Esophagus squamous epithelium (tissue), 5 donors: ENCODE data around the gene RRAGA. TPM values are rescaled to one million over a fixed set of nuclear protein-coding genes. Genes with fewer than 3 reads are reported as not detected.
"Not testable (repeated sequence)": the region's sequence is repeated elsewhere in the genome, so short reads cannot be mapped to it uniquely, and the experiment has no call there.

Experiments used
- DNase-seq: peaks from one replicate; lab custom pipeline; 2025; lab: John Stamatoyannopoulos, UW
- H3K27ac ChIP-seq, 4 donors: fragments of 200-600 bp; sonication (generic); one replicate each; pipeline ENCODE4 v1.5.1; 2016 to 2019; ENCODE audit warnings: mild to moderate bottlenecking in 1 of 4
- H3K27me3 ChIP-seq, 4 donors: fragments of 200-600 bp; sonication (generic); 1 replicate in 3 of 4; 2 replicates in 1 of 4; pipeline versions ENCODE4 v1.5.1 to v1.6.0; 2017 to 2021; ENCODE audit warnings: antibody characterized with exemption in 1 of 4
- H3K36me3 ChIP-seq, 3 donors: fragments of 200-600 bp; sonication (generic); one replicate each; pipeline ENCODE4 v1.5.1; 2016 to 2019
- H3K4me1 ChIP-seq, 3 donors: fragments of 200-600 bp; sonication (generic); one replicate each; pipeline ENCODE4 v1.5.1; 2017 to 2019
- H3K4me3 ChIP-seq, 4 donors: fragments of 200-600 bp; sonication (generic); 1 replicate in 3 of 4; 2 replicates in 1 of 4; pipeline ENCODE4 v1.5.1; 2016 to 2019; ENCODE audit warnings: mild to moderate bottlenecking in 2 of 4, moderate library complexity in 1 of 4
- H3K9me3 ChIP-seq, 3 donors: fragments of 200-600 bp; sonication (generic); one replicate each; pipeline ENCODE4 v1.5.1; 2016 to 2019
- POLR2A ChIP-seq, 4 donors: fragments of 450-650 bp; IDR thresholded peaks; one replicate each; pipeline ENCODE4 v1.6.1; 2017; ENCODE audit warnings: antibody characterized with exemption in 4 of 4, mild to moderate bottlenecking in 4 of 4, moderate library complexity in 3 of 4
- WGBS, 2 donors: methylation state at CpG; one replicate each; pipeline ENCODE4 v1.1.5; 2018; 5-methylcytosine and 5-hydroxymethylcytosine counted together
- intact Hi-C: fragments of 100-400 bp; cut with DNase I; formaldehyde crosslinking; loops from one replicate; pipeline ENCODE4 v1.15.0; 2022
- small RNA-seq, 4 donors: library from RNA; depleted of rRNA; stranded (forward); fragments of <200 nt; gene quantifications; one replicate each; pipeline ENCODE3, GENCODE V24; 2016
- total RNA-seq, 4 donors: library from RNA; depleted of rRNA; stranded (reverse); fragments of >200 nt; gene quantifications; one replicate each; pipeline ENCODE4 v1.1.0, GENCODE V29; 2016
- TF ChIP-seq, protein P1 (sequence below), 6 experiments: fragments of 450-650 bp in 4 of 6; fragments of 200-600 bp in 2 of 6; sonication (generic) in 2 of 6; IDR thresholded peaks; one replicate each; pipeline ENCODE4 v1.5.1; 2016 to 2019; ENCODE audit warnings: antibody characterized with exemption in 6 of 6, mild to moderate bottlenecking in 4 of 6, moderate library complexity in 4 of 6
- donor health status: DM: yes; HTN: yes; CAD: no.

The RRAGA gene
- total RNA-seq, 4 donors from 2014 or later, result 41.1 to 46.0 (median 43.4) TPM

GRCh38 chr9:19085295-19085694, 36.1 kb downstream of the RRAGA start:
- H3K9me3 ChIP-seq, result no peaks in the 10 kb centered on the region
- TF ChIP-seq POLR2A (IDR thresholded peaks at IDR 0.05), result no peak
- TF ChIP-seq, protein P1, sequence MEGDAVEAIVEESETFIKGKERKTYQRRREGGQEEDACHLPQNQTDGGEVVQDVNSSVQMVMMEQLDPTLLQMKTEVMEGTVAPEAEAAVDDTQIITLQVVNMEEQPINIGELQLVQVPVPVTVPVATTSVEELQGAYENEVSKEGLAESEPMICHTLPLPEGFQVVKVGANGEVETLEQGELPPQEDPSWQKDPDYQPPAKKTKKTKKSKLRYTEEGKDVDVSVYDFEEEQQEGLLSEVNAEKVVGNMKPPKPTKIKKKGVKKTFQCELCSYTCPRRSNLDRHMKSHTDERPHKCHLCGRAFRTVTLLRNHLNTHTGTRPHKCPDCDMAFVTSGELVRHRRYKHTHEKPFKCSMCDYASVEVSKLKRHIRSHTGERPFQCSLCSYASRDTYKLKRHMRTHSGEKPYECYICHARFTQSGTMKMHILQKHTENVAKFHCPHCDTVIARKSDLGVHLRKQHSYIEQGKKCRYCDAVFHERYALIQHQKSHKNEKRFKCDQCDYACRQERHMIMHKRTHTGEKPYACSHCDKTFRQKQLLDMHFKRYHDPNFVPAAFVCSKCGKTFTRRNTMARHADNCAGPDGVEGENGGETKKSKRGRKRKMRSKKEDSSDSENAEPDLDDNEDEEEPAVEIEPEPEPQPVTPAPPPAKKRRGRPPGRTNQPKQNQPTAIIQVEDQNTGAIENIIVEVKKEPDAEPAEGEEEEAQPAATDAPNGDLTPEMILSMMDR (IDR thresholded peaks at IDR 0.05), result peak in 4 of 6 experiments; percentile 15 to 48 (median 30)
- no peak overlapping the region for H3K27ac ChIP-seq
- H3K4me3 ChIP-seq, result no peak overlapping the region
- no peak for DNase-seq
- H3K36me3 ChIP-seq, result peaks cover 0 to 97% (median 19%) of the 10 kb centered on the region in 3 donors
- 40 to 48% methylated on average over 2 of the region's 2 CpGs for WGBS, 2 donors
- H3K4me1 ChIP-seq, result peaks cover 0 to 5% (median 0%) of the 10 kb centered on the region in 3 donors
- H3K27me3 ChIP-seq, result no peaks in the 10 kb centered on the region
- intact Hi-C loops, result no loop called here

GRCh38 chr9:19087106-19088000, 38.1 kb downstream of the RRAGA start:
- intact Hi-C loops, result no loop called here
- TF ChIP-seq POLR2A (IDR thresholded peaks at IDR 0.05), result no peak
- TF ChIP-seq, protein P1 (IDR thresholded peaks at IDR 0.05), result no peak
- 78 to 86% methylated on average over 6 of the region's 6 CpGs for WGBS, 2 donors
- Histone ChIP-seq H3K4me1 (peaks cover 0 to 5% (median 0%) of the 10 kb centered on the region in 3 donors), H3K36me3 (peaks cover 0 to 97% (median 28%) of the 10 kb centered on the region in 3 donors), H3K4me3 (no peak overlapping the region), H3K27me3 (no peaks in the 10 kb centered on the region), H3K9me3 (no peaks in the 10 kb centered on the region), H3K27ac (no peak overlapping the region)
- no peak for DNase-seq

GRCh38 chr9:19097431-19097830, 48.2 kb downstream of the RRAGA start:
- H3K4me1 ChIP-seq, result peaks cover 8 to 26% (median 11%) of the 10 kb centered on the region in 3 donors
- H3K36me3 ChIP-seq, result peaks cover 4 to 43% (median 12%) of the 10 kb centered on the region in 3 donors
- intact Hi-C loops, H3K9me3 ChIP-seq, H3K4me3 ChIP-seq, DNase-seq, H3K27ac ChIP-seq, H3K27me3 ChIP-seq: not testable (repeated sequence)

Small RNA genes within 50 kb of the gene (small RNA-seq; reads per million reads assigned to genes)
- 0 reads per million in 4 donors for gene RF00019
- 0 reads per million in 4 donors for gene RNU6-264P
- gene SCARNA8, result 16.8 to 57.8 (median 26.7) reads per million in 4 donors

Other genes with a start within 250 kb of the RRAGA start
- gene SAXO1, start 16.2 kb upstream of the RRAGA start, total RNA-seq, result not detected
- 1 to 10 TPM; 3.1 to 9.3 (median 9.0) TPM for gene HAUS6, start 53.5 kb downstream of the RRAGA start, total RNA-seq
- 10 to 100 TPM; 11.3 to 68.0 (median 31.9) TPM for gene PLIN2, start 78.1 kb downstream of the RRAGA start, total RNA-seq
- 10 to 100 TPM; 32.7 to 65.8 (median 50.7) TPM for gene DENND4C, start 181.3 kb downstream of the RRAGA start, total RNA-seq